NCI-H510A (cell line): ENCODE measurements around the gene PCBP3.
"Not testable (repeated sequence)": the region's sequence is repeated elsewhere in the genome, so short reads cannot be mapped to it uniquely, and the experiment has no call there.

ENCODE experiments used
- DNase-seq: peaks from one replicate; lab custom pipeline; 2025; lab: John Stamatoyannopoulos, UW

Gene PCBP3

DNA sequence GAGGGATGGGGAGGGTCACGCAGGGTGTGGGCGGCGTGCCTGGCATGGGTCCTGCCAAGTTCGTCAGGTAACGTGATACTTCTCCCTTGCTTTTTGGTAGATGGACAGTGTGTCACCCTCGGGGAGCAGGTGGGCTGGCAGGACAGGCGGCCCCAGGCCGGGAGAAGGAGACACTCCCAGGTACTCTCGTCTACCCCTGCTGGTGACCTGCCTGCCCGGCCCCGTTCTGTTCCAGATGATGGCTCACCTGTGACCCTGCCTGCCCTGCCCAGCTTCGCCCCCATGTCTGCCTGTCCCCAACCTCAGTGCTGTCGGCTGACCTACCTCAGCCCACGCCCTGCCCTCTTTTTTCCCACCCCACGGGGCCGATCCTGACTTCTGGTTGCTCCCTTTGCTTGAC lies 144.7 kb downstream of the PCBP3 start:
- no peak for DNase-seq

DNA sequence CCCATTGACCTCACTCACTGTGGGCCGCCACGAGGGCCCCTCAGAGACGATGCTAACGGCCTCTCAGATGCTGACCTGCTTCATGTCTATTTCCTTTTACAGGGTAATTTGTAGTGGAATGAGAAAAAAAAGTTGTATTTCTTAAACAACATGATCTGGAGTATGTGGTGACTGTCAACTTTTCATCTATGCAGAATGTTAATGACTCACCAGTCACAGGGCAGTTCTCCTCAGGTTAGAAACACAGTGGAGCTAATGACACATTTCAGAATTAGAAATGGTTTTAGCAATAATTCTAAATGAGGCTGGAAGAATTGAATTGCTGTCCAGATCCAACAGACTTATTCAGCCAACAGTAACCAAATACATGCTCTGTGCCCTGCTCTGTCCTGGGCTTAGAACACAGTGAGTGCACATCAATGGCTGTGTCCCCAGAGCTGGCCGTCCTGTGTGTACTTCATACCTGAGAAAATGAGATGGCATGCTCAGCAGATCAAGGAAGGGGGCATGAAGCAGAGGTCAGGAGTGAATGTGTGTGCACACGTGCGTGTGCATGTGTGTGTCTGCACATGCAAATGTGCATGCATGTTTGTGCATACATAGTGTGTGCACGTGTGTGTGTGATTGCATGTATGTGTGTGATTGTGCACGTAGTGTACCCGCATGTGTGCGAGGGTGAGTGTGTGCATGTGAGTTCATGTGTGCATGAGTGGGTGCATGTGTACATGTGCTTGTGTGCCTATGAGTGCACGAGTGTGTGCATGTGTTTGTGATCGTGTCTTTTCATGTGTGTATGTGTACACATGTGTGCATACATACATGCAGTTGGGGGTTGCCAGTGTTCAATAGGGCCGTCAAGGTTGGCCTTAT lies 145.3 kb downstream of the PCBP3 start:
- no peak for DNase-seq

DNA sequence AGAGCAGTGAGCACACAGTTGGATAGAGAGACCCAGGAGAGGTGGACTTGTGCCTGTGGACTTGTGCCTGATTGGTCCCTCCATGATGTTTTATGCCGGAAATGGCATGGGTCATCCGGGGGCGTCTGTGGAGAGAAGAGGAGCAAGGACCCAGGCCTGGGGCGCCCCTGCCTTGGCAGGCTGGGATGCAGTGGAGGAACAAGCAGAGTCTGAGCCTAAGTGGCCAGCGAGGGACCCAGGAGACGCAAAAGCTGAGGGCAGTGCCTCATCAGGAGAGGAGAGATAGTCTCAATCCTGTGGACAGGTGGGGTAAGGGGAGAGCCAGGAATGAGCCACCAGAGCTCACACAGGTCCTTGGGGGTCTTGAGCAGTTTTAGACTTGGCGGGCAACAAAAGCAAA lies 146.9 kb downstream of the PCBP3 start:
- no peak for DNase-seq

DNA sequence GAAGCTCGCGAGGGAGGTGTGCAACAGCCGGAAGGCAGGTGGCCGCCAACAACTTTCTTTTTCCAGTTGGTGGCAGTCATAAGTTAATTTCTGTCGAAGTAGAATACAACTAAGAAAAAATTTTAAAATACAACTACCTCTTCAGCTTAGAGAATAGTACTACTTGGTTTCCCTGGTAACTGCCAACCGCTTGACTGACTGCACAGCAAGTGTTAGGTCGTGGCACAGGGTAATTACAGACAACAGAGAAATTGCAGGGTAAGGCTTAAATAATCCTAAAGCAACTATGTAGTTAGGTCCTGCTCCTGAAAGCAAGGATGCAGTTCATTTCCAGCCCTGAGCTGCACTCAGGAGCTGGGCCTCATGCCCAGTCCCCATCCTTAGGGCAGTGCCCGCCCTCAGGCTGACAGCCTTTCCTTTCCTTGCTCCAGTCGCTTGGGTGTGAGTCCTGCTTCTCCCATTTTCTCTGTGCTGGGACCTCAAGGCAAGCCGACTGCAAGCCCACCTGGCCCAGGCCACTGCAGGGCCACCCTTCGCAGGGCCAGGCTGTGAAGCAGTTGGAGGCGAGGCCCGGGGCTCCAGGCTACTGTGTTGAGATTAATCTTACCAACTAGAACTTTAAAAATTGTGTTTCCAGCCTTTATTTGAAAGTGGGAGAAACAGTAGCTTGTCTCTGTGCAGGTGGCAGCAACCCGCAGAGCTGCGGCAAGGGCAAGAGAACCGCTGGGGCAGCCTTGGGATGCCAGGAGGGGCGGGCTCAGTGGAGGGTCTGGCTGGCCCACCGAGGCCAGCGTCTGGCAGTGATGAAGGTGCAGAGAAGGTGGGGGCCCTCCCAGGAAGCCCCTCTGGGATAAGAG lies 148.3 kb downstream of the PCBP3 start:
- no peak for DNase-seq

DNA sequence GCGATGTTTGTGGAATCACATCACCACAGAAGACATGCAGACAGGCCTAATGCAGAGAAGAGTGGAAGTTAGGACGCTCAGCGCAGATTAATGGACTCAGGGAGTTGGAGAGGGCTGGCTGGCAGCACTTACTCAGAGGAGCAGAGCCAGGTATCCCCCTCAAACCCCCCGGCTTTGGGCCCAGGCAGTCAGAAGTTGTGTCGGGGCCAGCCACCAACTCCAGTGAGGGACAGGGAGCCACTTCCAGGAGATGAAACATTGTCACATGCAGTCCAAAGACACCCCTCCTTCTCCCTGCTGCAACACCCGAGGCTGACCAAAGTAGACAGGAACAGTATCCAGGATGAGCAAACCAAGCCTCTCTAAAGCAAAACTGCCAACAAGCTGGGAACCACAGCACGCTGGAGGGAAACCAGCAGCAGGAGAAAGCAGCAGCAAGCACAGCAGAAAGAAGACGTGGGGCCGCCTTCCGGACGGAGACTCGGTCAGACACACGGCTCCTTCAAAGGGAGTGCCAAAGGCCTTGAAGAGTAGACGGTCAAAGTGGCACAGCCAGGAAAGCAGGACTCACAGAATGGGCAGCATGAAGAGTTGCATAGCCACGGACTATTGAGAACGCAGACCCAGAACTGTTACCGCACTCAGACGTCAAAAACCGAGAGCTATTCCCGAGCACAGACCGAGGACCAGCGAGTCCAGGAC lies 149.3 kb downstream of the PCBP3 start:
- DNase-seq, result no peak

DNA sequence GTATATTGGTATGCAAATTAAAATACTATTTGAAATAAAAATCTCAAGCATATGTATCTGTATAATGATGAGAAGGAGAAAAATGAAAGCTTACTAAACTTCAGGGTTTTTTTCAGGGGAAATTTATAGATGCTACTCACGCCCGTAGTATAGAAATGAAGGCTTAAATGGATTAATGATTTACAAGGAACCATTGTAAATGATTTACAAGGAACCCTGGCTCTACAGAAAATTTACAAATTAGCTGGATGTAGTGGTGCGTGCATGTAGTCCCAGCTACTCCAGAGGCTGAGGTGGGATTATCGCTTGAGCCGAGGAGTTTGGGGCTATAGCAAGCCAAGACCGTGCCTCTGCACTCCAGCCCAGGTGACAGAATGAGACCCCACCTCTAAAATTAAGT lies 150.5 kb downstream of the PCBP3 start:
- DNase-seq, result no peak

DNA sequence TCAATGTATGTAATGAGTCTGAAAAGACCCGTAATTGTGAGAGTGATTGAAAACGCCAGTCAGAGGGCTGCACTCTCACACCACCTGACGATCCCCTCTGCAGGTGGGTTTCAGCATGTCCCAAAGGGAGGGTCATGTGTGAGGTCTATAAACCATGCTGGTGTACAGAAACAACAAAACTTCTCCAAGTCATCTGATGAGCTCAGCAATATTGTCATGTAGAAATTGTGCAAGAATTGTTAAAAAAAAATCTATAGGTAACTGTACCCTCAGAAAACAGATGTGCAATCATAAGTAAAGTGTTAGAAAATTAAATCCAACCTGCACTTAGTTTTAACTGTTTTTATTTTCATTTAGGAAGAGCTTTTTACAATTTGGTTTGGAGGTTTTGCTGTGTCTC lies 152.5 kb downstream of the PCBP3 start:
- DNase-seq, result no peak

DNA sequence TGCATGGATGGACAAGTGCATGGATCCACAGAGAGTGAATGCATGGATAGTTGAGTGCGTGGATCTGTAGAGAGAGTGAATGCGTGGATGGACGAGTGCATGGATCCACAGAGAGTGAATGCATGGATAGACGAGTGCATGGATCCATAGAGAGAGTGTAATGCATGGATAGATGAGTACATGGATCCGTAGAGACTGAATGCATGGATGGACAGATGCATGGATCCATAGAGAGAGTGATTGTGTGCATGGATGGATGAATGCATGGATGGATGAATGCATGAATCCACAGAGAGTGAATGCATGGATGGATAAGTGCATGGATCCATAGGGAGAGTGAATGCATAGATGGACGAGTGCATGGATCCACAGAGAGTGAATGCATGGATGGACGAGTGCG lies 153.8 kb downstream of the PCBP3 start:
- DNase-seq, result no peak

DNA sequence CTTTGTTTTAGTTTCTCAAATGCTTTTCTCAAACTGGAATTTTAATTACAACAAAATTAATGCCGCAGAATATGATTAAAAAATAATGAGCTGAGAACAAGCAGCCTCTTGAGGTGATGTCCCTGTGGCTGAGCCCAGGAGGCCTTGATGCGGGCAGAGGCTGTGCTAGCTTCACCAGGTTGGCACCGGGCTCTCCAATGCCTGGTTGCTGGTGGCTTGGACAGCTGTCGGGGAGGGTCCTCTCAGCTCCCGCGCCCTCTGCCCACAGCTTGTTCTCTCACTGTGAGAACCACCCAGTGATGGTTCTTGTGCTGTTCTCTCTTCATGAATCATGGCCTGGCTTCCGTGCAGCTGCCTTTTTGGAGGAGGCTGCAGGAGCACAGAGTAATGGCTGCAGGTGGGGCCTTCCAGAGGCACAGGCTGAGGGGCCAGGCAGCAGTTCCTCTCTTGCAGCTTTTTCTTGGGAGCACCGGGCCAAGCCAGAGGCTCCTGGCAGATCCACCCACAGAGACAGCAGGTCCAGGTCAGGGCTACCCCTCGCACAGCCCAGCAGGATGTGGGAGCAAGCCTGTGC lies 156.3 kb downstream of the PCBP3 start:
- DNase-seq, result no peak

DNA sequence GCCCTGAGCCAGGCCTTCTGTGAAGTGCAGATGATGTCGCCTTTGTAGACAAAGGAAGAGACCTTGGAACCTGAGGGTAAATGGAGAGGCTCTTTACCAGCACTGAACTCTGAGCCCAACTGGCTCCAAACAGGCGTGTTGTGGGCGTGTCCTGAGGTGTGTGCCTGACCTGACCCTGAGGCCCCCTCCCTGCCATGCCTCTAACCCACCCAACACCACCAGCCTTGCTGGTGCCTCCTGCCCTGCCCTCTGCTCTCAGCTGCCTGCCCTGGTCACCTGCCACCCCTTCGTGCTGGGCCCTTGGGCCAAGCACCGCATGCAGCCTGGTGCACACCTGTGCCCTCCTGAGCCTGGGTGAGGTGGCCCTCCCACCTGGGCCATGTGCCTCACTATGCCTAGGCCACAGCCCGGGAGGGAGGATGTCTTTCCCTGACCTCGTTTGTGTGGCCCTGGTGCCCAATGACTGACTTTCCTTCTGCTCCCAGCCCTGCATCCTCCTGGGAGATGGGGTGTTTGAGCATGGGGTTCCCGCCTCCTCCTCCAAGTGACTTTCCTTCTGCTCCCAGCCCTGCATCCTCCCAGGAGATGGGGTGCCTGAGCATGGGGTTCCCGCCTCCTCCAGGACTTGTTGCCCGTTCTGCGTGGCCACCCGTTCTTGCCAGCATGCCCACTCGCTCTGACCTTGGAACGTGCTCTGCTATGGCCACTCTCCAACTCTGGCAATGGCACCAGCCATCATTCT lies 157.0 kb downstream of the PCBP3 start:
- no peak for DNase-seq

DNA sequence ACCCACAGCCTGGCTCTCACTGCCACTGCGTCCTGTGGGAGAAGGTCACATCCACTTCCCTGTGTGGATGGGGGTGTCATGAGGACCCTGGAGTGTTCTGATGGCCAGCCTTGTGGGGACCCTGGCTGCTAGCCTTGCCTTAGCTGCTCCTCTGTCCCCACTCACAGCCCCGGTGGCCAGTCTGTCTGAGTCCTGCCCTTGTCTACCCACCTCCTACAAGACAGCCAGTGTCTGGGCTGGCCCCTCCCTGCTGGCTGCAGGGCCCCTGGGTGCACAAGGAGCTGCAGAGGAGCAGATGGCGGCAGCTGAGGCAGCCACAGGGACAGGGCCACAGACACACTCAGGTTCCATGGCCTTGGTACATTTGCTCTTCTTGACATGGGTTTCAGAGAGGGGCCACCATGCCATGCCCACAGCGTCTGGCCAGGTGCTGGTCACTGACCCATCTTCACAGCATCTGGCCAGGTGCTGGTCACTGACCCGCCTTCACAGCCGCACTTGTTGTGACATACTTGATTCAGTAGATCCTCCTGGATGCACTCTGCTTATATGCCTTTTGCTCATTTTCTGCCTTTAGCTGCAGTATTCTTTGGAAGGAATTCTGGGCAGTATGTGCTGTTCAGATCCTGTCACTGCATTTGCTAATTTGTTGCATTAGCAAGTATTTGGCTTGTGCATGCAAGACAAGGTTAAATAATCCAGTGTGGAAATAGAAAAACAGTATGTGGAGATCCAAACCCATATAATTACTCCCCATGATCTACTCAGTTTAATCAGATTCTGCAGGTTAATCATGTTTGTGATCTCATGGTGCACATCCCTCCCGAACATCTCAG lies 157.8 kb downstream of the PCBP3 start:
- DNase-seq, result no peak

DNA sequence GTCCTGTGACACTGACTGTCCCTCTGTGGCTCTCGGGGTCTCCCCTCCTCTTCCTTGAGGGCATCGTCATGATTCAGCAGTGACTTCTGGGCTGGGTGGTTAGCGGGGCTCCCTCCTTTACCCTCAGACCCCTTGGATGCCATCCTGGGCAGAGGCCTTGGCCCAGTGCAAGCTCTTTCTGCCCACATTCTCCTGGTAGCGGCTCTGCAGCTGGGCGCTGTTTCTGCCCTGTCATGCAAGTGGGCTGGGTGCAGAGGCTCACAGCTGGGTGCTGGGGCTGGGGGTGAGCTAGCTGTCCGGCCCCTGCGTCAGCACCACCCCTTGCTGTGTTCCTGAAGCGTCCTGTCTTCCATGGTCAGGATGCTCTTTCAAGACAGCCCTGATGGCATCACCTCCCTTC lies 158.5 kb downstream of the PCBP3 start:
- DNase-seq, result no peak

DNA sequence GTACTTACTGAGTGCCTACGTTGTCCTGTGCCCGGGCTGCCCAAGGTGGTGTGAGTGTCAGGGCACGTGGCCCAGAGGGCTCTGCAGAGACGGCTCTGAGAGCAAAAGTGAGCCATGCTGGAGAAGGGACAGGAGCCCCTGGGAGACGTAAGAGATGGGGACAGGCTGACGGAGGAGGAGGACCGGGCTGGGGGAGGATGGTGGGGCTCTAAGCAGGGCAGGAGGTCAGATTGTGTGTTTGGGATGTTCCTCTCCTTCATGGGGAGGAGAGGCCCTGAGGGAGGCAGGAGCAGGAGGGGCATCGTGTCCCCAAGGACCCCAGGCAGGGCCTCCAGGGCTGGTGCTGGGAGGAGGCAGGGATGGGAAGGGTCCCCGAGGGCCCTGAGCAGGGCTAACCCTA lies 158.9 kb downstream of the PCBP3 start:
- no peak for DNase-seq

DNA sequence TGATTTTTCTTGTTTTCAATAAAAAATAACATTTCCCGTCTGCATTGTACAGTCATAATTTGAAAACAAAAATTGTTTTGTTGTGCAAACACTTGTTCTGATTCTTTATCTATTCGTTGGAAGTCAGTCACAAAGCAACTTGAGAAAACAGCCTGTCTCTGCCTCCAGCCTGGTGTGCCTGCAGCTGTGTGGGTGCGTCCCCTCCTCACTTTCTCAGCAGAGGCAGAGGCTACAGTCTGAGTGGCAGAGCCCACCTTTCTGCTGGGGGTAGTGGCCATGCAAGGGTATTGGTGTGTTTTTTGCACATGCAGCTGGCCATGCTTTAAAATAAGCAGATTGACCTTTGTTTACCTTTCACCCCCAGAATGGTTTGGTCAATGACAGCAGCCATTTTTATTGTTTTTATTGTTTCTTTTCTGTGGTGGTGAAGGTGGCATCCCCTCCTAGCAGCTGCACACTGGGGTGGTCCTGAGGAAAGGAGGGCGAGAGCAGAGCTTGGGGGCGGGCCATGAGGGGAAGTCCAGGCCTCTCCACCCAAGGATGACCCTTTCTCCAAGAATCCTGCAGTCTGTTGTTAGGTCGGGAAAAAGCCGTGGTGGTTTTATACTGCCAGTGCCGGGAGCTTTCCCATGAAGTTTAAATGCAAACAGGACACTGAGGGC lies 159.6 kb downstream of the PCBP3 start:
- no peak for DNase-seq

DNA sequence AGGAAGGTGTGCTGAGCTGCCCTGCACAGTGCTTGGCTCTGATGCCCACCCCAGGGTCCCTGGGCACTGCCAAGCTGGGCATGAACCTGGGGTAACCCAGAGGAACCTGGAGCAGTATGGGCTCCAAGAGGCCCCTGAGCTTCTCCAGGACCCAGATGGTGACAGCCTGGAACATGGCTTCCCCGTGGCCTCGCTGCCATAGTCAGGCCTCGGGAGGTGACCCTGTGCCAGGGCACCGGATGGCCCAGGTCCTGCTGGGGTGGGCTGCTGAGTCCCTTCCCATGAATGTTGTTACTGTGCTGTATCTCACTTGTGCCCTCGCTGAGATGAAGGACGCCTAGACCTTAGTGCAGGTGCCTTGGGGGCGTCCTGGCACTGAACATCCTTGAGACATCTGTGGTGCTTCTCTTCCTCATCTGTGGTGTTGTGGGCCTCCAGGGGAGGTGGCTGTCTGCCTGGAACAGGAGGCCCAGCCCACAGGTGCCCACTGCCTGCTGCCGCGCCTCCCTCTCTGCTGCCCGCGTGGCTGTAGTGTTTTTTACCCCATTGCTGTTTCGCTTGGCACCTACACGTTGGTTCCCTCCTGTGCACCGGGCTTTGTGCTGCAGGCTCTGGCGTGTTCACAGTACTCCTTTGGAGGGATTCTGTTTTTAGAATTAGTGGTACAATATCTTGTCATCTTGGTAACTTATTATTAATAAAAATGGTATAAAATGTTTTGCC lies 160.3 kb downstream of the PCBP3 start:
- DNase-seq, result no peak

DNA sequence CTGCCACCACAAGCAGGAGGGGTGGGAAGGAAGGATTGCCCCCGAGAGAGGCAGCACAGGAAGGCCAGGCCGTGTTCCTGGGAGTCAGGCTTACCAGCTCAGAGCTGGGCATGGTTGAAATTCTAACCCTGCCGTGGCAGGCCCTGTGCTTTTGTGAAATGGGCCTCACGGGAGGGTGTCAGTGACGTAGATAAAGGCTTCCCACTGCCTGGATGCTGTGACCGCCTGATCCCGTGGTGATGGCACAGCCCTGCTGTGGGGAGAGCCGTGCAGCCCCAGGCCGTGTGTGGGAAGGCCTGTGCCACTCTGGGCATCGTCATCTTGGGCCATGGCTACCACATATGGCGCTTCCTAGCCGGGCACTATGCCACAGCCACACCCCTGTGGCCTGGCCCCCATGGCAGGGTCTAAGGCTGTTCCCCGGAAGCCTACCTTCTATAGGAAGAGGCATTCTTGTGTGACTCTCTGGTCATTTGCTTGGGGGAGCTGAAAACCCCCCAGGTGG lies 161.3 kb downstream of the PCBP3 start:
- no peak for DNase-seq

DNA sequence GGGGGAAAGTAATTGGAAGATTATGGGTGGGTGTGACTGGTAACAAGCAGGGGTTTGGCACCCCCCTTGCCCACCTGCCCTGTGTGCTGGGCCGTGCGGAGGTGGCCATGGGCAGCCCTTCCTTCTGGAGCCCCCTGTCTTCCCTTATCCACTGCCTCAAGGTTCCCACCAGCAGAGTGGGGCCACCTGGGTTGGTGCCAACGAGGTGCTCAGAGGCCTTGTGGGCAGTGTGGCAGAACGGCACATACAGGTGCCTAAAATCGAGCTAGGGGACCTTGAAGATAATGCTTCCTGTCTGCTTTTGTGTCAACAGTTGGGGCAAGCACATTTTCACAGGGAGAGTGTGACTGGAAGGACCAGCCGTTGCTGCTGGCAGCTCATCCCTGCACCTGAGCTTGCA lies 161.8 kb downstream of the PCBP3 start:
- DNase-seq, result no peak

DNA sequence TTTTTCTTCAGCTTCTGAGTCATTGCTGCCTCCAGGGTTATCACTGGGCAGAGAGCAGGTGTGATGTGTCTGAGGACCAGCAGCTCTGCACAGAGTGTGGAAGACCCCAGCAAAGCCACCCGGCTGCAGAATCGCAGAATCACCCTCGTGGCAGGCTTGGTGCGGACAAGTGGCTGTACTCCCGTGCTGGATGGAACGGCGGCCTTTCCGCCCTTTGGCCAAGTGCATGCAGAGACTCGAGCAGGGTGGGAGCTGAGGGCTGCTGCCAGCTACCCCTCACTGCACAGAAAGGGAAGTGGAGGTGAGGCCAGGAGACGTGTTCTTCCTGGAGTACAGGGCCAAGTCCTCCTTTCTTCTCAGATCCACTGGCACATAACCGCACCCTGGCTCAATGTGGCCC lies 162.5 kb downstream of the PCBP3 start:
- DNase-seq, result no peak

DNA sequence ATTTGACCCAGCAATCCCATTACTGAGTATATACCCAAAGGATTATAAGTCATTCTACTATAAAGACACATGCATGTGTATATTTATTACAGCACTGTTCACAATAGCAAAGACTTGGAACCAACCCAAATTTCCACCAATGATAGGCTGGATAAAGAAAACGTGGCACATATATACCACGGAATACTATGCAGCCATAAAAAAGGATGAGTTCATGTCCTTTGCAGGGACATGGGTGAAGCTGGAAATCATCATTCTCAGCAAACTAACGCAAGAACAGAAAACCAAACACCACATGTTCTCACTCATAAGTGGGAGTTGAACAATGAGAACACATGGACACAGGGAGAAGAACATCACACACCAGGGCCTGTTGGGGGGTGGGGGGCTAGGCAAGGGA lies 165.1 kb downstream of the PCBP3 start:
- not testable (repeated sequence) for DNase-seq
